SK-N-SH (cell line): Measurements from ENCODE around the gene DAGLA. TPM values are rescaled to one million over a fixed set of nuclear protein-coding genes. Genes with fewer than 3 reads are reported as not detected.

Source experiments
- CTCF ChIA-PET: fragments of 300-600, 350-600 bp; formaldehyde crosslinking; extraction: SDS; loops from one replicate; lab custom pipeline; 2021; lab: Yijun Ruan, JAX
- POLR2A ChIA-PET: fragments of 350-600 bp; sonication (Branson Sonifier 250); formaldehyde crosslinking; extraction: SDS; loops from one replicate; lab custom pipeline; 2020; ENCODE audit warnings: antibody characterized with exemption, inconsistent platforms; lab: Yijun Ruan, JAX
- DNase-seq: peaks from one replicate; pipeline ENCODE4 v3.0.0; 2012
- H2AFZ ChIP-seq: fragments of 200-600 bp; sonication (generic); 2 replicates; pipeline ENCODE4 v1.8.1; 2016; ENCODE audit warnings: antibody characterized with exemption, mild to moderate bottlenecking, low read depth
- H3F3A ChIP-seq: fragments of 200-600 bp; sonication (generic); replicated peaks from 2 replicates; pipeline ENCODE3; 2016; ENCODE audit warnings: antibody characterized with exemption, mild to moderate bottlenecking; ENCODE audit not compliant: insufficient read depth
- H3K27ac ChIP-seq, 2 experiments: fragments of 200-500 bp in 1 of 2; fragments of 200-600 bp in 1 of 2; sonication (Bioruptor generic) in 1 of 2; sonication (generic), shearing (Covaris generic) in 1 of 2; 2 replicates each; pipeline versions ENCODE4 v1.5.1 to v1.6.1; 2014 to 2016; ENCODE audit warnings: low read depth in 2 of 2, inconsistent platforms in 1 of 2, low read length in 1 of 2, mild to moderate bottlenecking in 1 of 2, mixed read lengths in 1 of 2
- H3K27me3 ChIP-seq: fragments of 200-600 bp; sonication (generic), shearing (Covaris generic); 2 replicates; pipeline ENCODE4 v1.6.1; 2016; ENCODE audit warnings: mixed run types; ENCODE audit not compliant: insufficient read depth
- H3K36me3 ChIP-seq, 2 experiments: fragments of 200-500 bp in 1 of 2; fragments of 200-600 bp in 1 of 2; sonication (Bioruptor generic) in 1 of 2; sonication (generic) in 1 of 2; replicated peaks in 1 of 2; 2 replicates each; pipeline versions ENCODE3 to v1.5.1; 2014 to 2016; ENCODE audit warnings: low read length in 1 of 2, mild to moderate bottlenecking in 1 of 2; ENCODE audit not compliant: insufficient read depth in 2 of 2, control insufficient read depth in 1 of 2
- H3K4me1 ChIP-seq, 2 experiments: fragments of 200-500 bp in 1 of 2; fragments of 200-600 bp in 1 of 2; sonication (Bioruptor generic) in 1 of 2; sonication (generic), shearing (Covaris generic) in 1 of 2; 2 replicates each; pipeline versions ENCODE4 v1.5.1 to v1.6.1; 2014 to 2016; ENCODE audit warnings: low read depth in 1 of 2, low read length in 1 of 2, mixed run types in 1 of 2; ENCODE audit not compliant: insufficient read depth in 2 of 2, control insufficient read depth in 1 of 2
- H3K4me2 ChIP-seq: fragments of 200-600 bp; sonication (generic), shearing (Covaris generic); 2 replicates; pipeline ENCODE4 v1.6.1; 2017; ENCODE audit warnings: mixed run types
- H3K4me3 ChIP-seq, 2 experiments: fragments of 200-500 bp in 1 of 2; fragments of 200-600 bp in 1 of 2; sonication (Bioruptor generic) in 1 of 2; sonication (generic), shearing (Covaris generic) in 1 of 2; 2 replicates each; pipeline versions ENCODE4 v1.5.1 to v1.8.1; 2014 to 2016; ENCODE audit warnings: low read depth in 2 of 2, inconsistent platforms in 1 of 2, low read length in 1 of 2, mild to moderate bottlenecking in 1 of 2, mixed read lengths in 1 of 2, moderate library complexity in 1 of 2
- H3K79me2 ChIP-seq: fragments of 200-600 bp; sonication (generic); 2 replicates; pipeline ENCODE4 v1.8.1; 2017; ENCODE audit warnings: mild to moderate bottlenecking; ENCODE audit not compliant: insufficient read depth
- H3K9ac ChIP-seq: fragments of 200-600 bp; sonication (generic); 2 replicates; pipeline ENCODE4 v1.6.1; 2017; ENCODE audit warnings: mixed run types
- H3K9me2 ChIP-seq: fragments of 200-600 bp; sonication (generic); 2 replicates; pipeline ENCODE4 v1.6.1; 2017; ENCODE audit warnings: mixed run types
- H3K9me3 ChIP-seq: fragments of 200-600 bp; sonication (generic); 2 replicates; pipeline ENCODE4 v1.6.1; 2017; ENCODE audit warnings: mixed run types, mild to moderate bottlenecking, moderate library complexity
- H4K20me1 ChIP-seq: fragments of 200-600 bp; sonication (generic); 2 replicates; pipeline ENCODE4 v1.6.1; 2017; ENCODE audit warnings: mild to moderate bottlenecking, mixed run types; ENCODE audit not compliant: insufficient read depth
- CTCF ChIP-seq: fragments of 200-600 bp; sonication (generic); IDR thresholded peaks from 2 replicates; pipeline ENCODE4 v1.6.1; 2017; ENCODE audit warnings: antibody characterized with exemption, mild to moderate bottlenecking, moderate library complexity
- ELF1 ChIP-seq: IDR thresholded peaks from 2 replicates; pipeline ENCODE4 v1.4.0; 2012
- EZH2phosphoT487 ChIP-seq: fragments of 200-600 bp; sonication (generic); IDR thresholded peaks from 2 replicates; pipeline ENCODE4 v1.6.1; 2017; ENCODE audit warnings: low read depth, mixed run types, mild to moderate bottlenecking, antibody characterized with exemption, moderate library complexity, borderline replicate concordance
- FOXJ3 ChIP-seq: sonication (generic); formaldehyde crosslinking; IDR thresholded peaks from 2 replicates; pipeline ENCODE4 v1.5.1; 2020; ENCODE audit warnings: mild to moderate bottlenecking, missing genetic modification reagents
- FOXM1 ChIP-seq: IDR thresholded peaks from 2 replicates; pipeline ENCODE4 v1.4.0; 2012; ENCODE audit warnings: low read depth, mild to moderate bottlenecking
- GATA2 ChIP-seq: sonication (generic); formaldehyde crosslinking; IDR thresholded peaks from 2 replicates; pipeline ENCODE4 v1.5.0; 2020; ENCODE audit warnings: mild to moderate bottlenecking, missing genetic modification reagents
- POLR2AphosphoS5 ChIP-seq: IDR thresholded peaks from 2 replicates; pipeline ENCODE4 v1.6.1; 2012; ENCODE audit warnings: low read depth, low read length
- REST ChIP-seq: IDR thresholded peaks from 2 replicates; pipeline ENCODE4 v1.6.1; 2012; ENCODE audit warnings: mild to moderate bottlenecking, low read depth, low read length, moderate library complexity
- TCF12 ChIP-seq: IDR thresholded peaks from 2 replicates; pipeline ENCODE4 v1.4.0; 2012
- TEAD4 ChIP-seq: IDR thresholded peaks from 2 replicates; pipeline ENCODE4 v1.4.0; 2012; ENCODE audit warnings: mild to moderate bottlenecking, borderline replicate concordance; ENCODE audit not compliant: insufficient read depth
- USF1 ChIP-seq: IDR thresholded peaks from 2 replicates; pipeline ENCODE4 v1.4.0; 2012; ENCODE audit warnings: low read depth, borderline replicate concordance
- USF2 ChIP-seq: fragments of 150-350 bp; IDR thresholded peaks from 2 replicates; pipeline ENCODE4 v1.6.1; 2017; ENCODE audit warnings: antibody characterized with exemption, low read length, low read depth, borderline replicate concordance
- ZBTB33 ChIP-seq: IDR thresholded peaks from 2 replicates; pipeline ENCODE4 v1.4.0; 2012; ENCODE audit warnings: low read depth, borderline replicate concordance
- WGBS: methylation state at CpG from one replicate; pipeline ENCODE4 v1.1.6; 2017; ENCODE audit warnings: low lambda C conversion rate; 5-methylcytosine and 5-hydroxymethylcytosine counted together
- polyA plus RNA-seq, 3 experiments: library from polyadenylated mRNA; depleted of rRNA; stranded (reverse); fragments of >200 nt; gene quantifications; 2 replicates each; pipeline ENCODE4 v1.2.3, GENCODE V29; 2012

The DAGLA gene
- polyA plus RNA-seq, 1 of the 3 experiments (the other 2 are of a cell fraction) = 3.3 TPM

GRCh38 chr11:61713464-61713863 is 33.3 kb downstream of the DAGLA start:
- 100% methylated on average over 2 of the region's 9 CpGs for WGBS
- Histone ChIP-seq H3K27me3 (no peaks in the 10 kb centered on the region), H3K4me1 (peaks cover 8 to 27% of the 10 kb centered on the region in 2 experiments; a peak in 2 of 4 replicates), H3K36me3 (no peaks in the 10 kb centered on the region), H3K9ac (no peak overlapping the region), H3K9me2 (no peaks in the 10 kb centered on the region), H3K9me3 (no peaks in the 10 kb centered on the region), H3K79me2 (no peaks in the 10 kb centered on the region; the same call in 1 of the 2 replicates), H3F3A (no peaks in the 10 kb centered on the region), H4K20me1 (no peaks in the 10 kb centered on the region), H3K27ac (no peak overlapping the region), H3K4me2 (no peak overlapping the region), H2AFZ (no peak overlapping the region), H3K4me3 (no peak overlapping the region)
- no peak for DNase-seq
- ChIA-PET CTCF (interaction anchor here (0.6 to 3.3 kb wide), 4 partner anchors 20 to 267 kb away, joined by 3 to 18 read pairs (median 3); no protein-coding TSS in a partner anchor), POLR2A (no interaction called here)
- TF ChIP-seq TCF12 = no peak
- no peak for TF ChIP-seq USF1
- TF ChIP-seq USF2 = no peak
- TF ChIP-seq ZBTB33 = no peak
- no peak for TF ChIP-seq FOXM1
- TF ChIP-seq EZH2phosphoT487 = no peak
- no peak for TF ChIP-seq CTCF
- no peak for TF ChIP-seq POLR2AphosphoS5
- no peak for TF ChIP-seq GATA2 (CRISPR knock-in tag)
- no peak for TF ChIP-seq FOXJ3 (CRISPR knock-in tag)
- no peak for TF ChIP-seq ELF1
- TF ChIP-seq TEAD4 = no peak
- TF ChIP-seq REST = no peak
